Measurements from ENCODE around the gene NF1. TPM values are rescaled to one million over a fixed set of nuclear protein-coding genes. Genes with fewer than 3 reads are reported as not detected.

Gene NF1
- total RNA-seq, 1 donor from 2014 or later, result 42.5 TPM

GRCh38 chr17:31404028-31404949 is 309.5 kb downstream of the NF1 start:
- peaks cover 33% of the 10 kb centered on the region for H3K27me3 ChIP-seq (ENCODE audit: low read depth)
- no peak for DNase-seq
- no peak overlapping the region for H3K27ac ChIP-seq (replicated peaks)
- no peaks in the 10 kb centered on the region for H3K4me1 ChIP-seq
- no peak for TF ChIP-seq CTCF (IDR thresholded peaks at IDR 0.05; ENCODE audit: borderline replicate concordance)
- no peak overlapping the region for H3K4me3 ChIP-seq
- H3K9me3 ChIP-seq (replicated peaks), result no peaks in the 10 kb centered on the region
- no peaks in the 10 kb centered on the region for H3K36me3 ChIP-seq
- intact Hi-C loops (cut with micrococcal nuclease), result no loop called here

- no peak overlapping the region for H3K4me3 ChIP-seq
- intact Hi-C loops (cut with micrococcal nuclease), result no loop called here
- no peaks in the 10 kb centered on the region for H3K36me3 ChIP-seq
- peaks cover 34% of the 10 kb centered on the region for H3K27me3 ChIP-seq (ENCODE audit: low read depth)
- no peak overlapping the region for H3K27ac ChIP-seq (replicated peaks)
- DNase-seq, result no peak
- H3K4me1 ChIP-seq, result no peaks in the 10 kb centered on the region
- H3K9me3 ChIP-seq (replicated peaks), result no peaks in the 10 kb centered on the region
- no peak for TF ChIP-seq CTCF (IDR thresholded peaks at IDR 0.05; ENCODE audit: borderline replicate concordance)
Observed at GRCh38 chr17:31405890-31406371, 311.2 kb downstream of the NF1 start.

- intact Hi-C loops (cut with micrococcal nuclease), result no loop called here
- H3K27me3 ChIP-seq (ENCODE audit: low read depth), result peaks cover 29% of the 10 kb centered on the region
- no peak overlapping the region for H3K27ac ChIP-seq (replicated peaks)
Observed at GRCh38 chr17:31408586-31408985, 313.8 kb downstream of the NF1 start.

GRCh38 chr17:31411707-31412285 is 317.0 kb downstream of the NF1 start:
- no peaks in the 10 kb centered on the region for H3K9me3 ChIP-seq (replicated peaks)
- no peak overlapping the region for H3K4me3 ChIP-seq
- H3K27me3 ChIP-seq (ENCODE audit: low read depth), result peaks cover 27% of the 10 kb centered on the region
- TF ChIP-seq CTCF (IDR thresholded peaks at IDR 0.05; ENCODE audit: borderline replicate concordance), result no peak
- DNase-seq, result no peak
- no peak overlapping the region for H3K27ac ChIP-seq (replicated peaks)
- H3K4me1 ChIP-seq, result peaks cover 28% of the 10 kb centered on the region
- no peaks in the 10 kb centered on the region for H3K36me3 ChIP-seq
- intact Hi-C loops (cut with micrococcal nuclease), result no loop called here

More at GRCh38 chr17:31408586-31408985, 313.8 kb downstream of the NF1 start:
- Histone ChIP-seq H3K36me3 (no peaks in the 10 kb centered on the region), H3K4me1 (peaks cover 4% of the 10 kb centered on the region), H3K9me3 (replicated peaks) (no peaks in the 10 kb centered on the region), H3K4me3 (no peak overlapping the region)
- DNase-seq, result no peak
- no peak for TF ChIP-seq CTCF (IDR thresholded peaks at IDR 0.05; ENCODE audit: borderline replicate concordance)

- Histone ChIP-seq H3K9me3 (replicated peaks) (no peaks in the 10 kb centered on the region), H3K4me1 (peaks cover 31% of the 10 kb centered on the region), H3K27me3 (ENCODE audit: low read depth) (peaks cover 27% of the 10 kb centered on the region), H3K27ac (replicated peaks) (no peak overlapping the region), H3K36me3 (no peaks in the 10 kb centered on the region), H3K4me3 (no peak overlapping the region)
- intact Hi-C loops (cut with micrococcal nuclease), result no loop called here
- DNase-seq, result no peak
- TF ChIP-seq CTCF (IDR thresholded peaks at IDR 0.05; ENCODE audit: borderline replicate concordance), result no peak
Observed at GRCh38 chr17:31412511-31412910, 317.7 kb downstream of the NF1 start.

Data from left ventricle myocardium inferior (tissue), 1 donor.